Activated naive CD4-positive, alpha-beta T cell (primary cell): ENCODE measurements around the gene ZNF106.

Experiments used
- DNase-seq, 4 experiments: peaks; one replicate each; lab custom pipeline; 2025; lab: John Stamatoyannopoulos, UW

ZNF106 gene

GRCh38 chr15:42474827-42475226 lies 16.1 kb downstream of the ZNF106 start:
- DNase-seq: no peak

DNA sequence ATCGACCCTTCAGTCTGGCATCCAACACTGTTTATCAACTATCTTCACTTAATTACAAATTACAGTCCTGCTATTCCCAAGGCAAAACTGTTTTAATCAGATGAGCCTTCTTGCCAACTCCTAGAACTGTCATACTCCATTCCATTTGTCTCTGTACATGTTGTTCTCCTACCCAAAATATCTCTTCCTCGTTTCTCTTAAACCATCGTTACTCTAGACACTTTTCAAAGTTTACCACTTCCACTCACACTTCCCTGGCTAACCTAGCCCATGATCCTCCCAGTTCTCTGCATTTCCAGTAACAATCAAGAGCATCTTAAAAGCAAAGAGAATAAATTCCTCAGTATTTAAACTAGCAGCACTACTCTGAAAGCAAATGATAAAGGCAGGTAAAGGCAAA lies 19.9 kb downstream of the ZNF106 start:
- DNase-seq: no peak

GRCh38 chr15:42465520-42466259 lies 25.3 kb downstream of the ZNF106 start:
- no peak for DNase-seq

GRCh38 chr15:42461261-42461660 lies 29.7 kb downstream of the ZNF106 start:
- DNase-seq: no peak

DNA sequence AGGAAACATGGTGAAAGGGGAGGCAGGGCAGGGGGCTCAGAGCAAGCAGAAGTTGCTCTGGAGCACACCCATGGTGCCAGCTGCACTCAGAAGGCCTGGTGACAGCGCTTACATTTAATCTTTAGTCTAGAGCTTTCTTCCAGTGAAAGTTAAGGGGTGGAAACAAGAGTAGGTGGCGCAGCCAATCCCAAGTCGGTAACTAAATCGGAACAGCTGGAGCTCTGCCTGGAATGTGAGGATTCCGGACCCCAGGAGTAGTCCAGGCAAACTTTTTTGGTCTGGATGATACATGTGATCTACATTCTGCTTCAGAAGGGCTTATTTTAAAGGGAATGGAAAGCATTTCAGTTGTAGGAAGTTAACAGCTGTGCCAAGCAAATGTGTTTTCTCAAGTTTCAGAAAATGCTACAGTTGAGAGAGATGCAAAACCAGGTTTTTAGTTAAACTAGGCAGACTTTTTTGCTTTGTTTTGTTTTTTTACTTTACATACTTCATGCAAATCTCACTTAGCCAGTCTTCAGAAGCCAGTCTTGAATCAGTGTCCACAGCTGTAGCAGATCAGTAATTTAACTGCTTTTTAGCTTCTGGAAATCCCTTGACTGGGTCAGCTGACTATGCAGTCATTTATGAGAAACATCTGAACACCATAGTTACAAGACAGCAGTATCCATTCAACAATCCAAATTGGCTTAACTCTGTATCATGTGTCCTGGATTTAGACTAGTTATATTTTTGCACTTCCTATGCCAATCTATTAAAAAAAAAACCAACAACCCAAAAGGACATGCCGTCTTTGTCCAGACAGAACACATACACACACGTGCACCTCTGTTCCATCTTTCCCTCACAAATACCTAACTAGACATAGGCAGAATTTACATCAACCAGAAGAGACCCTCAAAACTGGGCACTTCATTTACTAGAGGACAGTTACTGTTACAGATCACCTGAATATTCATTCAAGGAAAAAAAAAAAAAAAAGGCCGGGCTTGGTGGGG lies 33.2 kb downstream of the ZNF106 start:
- DNase-seq: no peak

DNA sequence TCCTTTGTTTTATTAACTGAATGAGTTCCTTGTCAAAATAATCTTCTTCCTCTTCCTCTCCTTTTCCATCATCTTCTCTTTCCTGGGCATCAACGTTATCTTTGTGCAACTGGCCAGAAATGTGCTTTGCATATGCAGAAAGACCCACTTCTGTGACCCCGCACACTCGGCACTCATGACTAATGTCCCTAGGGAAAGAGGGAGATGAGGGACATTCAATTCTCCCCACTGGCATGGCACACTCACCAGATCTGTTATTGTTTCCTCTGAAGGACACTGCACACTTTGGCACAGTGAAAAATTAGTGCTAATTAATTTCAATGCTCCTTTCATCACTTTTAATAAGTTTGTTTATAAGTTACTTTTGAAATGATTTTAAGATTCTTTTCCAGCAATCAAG lies 34.0 kb downstream of the ZNF106 start:
- no peak for DNase-seq

DNA sequence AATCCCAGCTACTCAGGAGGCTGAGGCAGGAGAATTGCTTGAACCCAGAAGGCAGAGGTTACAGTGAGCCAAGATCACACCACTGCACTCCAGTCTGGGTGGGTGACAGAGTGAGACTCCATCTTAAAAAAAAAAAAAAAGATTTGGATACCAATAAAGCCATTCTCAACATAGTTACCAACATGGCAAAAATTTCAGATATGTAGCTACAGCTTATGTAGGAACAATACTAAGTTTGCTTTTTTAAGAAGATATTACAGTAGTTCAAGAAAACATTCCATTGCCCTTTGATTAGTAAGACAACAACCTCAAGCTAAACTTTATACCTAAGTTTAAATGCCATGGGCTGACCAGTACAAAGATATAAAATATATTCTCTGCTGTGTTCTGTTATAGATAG lies 34.4 kb downstream of the ZNF106 start:
- DNase-seq: no peak

- DNase-seq: no peak
Measured at GRCh38 chr15:42453826-42454225, 37.1 kb downstream of the ZNF106 start.

GRCh38 chr15:42450425-42450790 lies 40.5 kb downstream of the ZNF106 start:
- no peak for DNase-seq

GRCh38 chr15:42449770-42450424 lies 41.0 kb downstream of the ZNF106 start:
- DNase-seq: no peak

GRCh38 chr15:42448281-42448680 lies 42.7 kb downstream of the ZNF106 start:
- DNase-seq: no peak

- no peak for DNase-seq
Measured at GRCh38 chr15:42447599-42447998, 43.3 kb downstream of the ZNF106 start.

GRCh38 chr15:42445551-42445950 lies 45.4 kb downstream of the ZNF106 start:
- DNase-seq: no peak

- DNase-seq: no peak
Measured at GRCh38 chr15:42444415-42445063, 46.4 kb downstream of the ZNF106 start.

GRCh38 chr15:42427429-42428223 lies 63.3 kb downstream of the ZNF106 start:
- no peak for DNase-seq

- DNase-seq: no peak
Measured at GRCh38 chr15:42421376-42421775, 69.6 kb downstream of the ZNF106 start.

DNA sequence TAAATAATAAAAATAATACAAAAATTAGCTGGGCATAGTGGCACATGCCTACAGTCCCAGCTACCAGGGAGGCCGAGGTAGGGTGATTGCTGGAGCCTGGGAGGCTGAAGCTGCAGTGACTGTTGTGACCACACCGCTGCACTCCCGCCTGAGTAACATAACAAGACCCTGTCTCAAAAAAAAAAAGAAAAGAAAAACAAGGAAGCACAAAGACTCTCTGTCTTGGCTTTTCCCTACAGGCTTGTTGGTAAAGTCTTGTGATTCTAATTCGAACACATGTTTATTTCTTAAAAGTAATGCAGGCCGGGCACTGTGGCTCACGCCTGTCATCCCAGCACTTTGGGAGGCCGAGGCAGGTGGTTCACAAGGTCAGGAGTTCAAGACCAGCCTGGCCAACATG lies 71.6 kb downstream of the ZNF106 start:
- no peak for DNase-seq

DNA sequence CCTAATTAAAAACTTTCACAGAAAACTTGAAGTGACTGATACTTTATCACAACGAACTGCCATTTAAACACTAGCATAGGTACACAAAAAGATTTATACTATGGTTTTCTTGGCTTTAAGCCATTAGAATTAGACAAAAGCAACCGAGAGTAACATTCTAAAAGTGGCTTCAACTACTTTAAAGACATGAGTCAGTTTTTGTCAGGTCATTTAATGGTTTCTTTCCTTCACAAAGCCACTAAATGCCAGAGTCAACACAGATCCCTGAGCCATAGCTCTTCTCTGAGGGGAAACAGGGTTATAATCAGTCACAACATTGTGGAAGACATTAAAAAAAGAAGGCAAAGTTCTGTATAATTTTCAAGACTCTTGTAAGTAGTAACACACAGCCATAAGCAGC lies 77.0 kb downstream of the ZNF106 start:
- no peak for DNase-seq

DNA sequence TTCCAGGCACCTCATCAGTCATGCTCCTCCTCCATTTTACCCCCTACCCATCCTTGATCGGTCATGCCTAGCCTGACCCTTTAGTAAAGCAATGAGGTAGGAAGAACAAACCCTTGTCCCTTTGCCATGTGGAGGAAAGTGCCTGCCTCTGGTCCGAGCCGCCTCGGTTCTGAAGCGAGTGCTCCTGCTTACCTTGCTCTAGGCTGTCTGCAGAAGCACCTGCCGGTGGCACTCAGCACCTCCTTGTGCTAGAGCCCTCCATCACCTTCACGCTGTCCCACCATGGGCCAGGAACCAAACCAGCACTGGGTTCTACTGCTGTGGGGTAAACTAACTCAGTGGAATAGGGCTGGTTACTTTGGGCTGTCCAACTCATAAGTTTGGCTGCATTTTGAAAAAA lies 79.1 kb downstream of the ZNF106 start:
- no peak for DNase-seq

DNA sequence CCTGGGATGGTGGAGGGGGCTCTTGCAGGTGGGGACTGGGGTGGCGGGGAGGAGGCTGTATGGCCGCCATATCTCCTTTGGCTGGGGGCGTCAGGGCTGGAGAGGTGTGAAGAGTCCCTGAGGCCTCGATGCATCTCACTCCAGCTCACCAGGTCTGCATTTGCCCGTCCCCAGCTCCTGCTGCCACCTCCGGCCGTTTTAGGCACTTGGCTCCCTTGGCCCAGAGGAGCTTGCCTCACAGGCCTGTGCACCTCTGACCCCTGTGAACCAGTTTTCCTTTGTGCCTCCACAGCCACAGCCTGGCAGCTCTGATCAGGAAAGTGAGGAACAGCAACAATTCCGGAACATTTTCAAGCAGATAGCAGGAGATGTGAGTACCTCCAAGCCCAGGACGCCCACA lies 81.9 kb downstream of the ZNF106 start:
- no peak for DNase-seq

GRCh38 chr15:42408178-42408577 lies 82.8 kb downstream of the ZNF106 start:
- DNase-seq: no peak
